NCI-H2196 treated with DMSO at 0.1 percent for 48 hours (cell line): ENCODE measurements around the gene ARHGAP5.
"Not testable (repeated sequence)": the region's sequence is repeated elsewhere in the genome, so short reads cannot be mapped to it uniquely, and the experiment has no call there.

ENCODE experiments used
- DNase-seq: peaks from one replicate; lab custom pipeline; 2025; ENCODE audit not compliant: unreplicated experiment; lab: John Stamatoyannopoulos, UW

The ARHGAP5 gene

DNA sequence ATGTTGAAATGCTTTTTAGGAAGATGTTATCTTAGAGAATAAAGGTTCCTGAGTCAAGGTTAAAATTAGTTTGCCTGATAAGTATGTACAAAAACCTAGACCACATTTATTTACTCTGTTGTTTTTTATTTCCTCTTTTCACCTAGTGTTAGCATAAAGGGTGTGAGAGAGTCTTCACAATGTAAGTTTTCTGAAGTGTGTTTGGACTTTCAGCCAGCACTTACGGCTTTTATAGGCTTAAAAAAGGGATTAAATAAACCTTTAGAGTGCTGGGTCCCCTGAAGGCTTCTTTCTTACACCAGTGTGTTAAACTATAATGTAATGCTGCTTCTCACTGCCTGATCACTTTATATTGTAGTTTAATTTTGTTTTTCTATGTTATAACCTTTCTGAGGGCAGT is 27.2 kb downstream of the ARHGAP5 start:
- DNase-seq: no peak

DNA sequence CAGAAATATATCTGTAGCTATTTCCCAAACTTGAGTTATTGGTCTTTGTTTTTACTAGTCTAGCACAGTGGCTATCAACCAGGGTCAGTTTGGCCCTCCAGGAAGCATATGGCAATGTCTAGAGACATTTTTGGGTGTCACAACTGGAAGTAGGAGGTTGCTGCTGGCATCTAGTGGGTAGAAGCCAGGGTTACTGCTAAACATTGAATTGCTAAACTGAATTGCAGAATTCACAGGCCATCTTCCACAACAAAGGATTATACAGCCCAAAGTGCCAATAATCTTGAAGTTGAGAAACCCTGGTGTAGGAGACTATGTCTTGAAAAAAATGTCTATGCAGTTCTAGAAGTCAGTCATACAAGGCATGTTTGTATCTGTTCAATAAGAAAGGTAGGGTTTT is 27.7 kb downstream of the ARHGAP5 start:
- DNase-seq: no peak

DNA sequence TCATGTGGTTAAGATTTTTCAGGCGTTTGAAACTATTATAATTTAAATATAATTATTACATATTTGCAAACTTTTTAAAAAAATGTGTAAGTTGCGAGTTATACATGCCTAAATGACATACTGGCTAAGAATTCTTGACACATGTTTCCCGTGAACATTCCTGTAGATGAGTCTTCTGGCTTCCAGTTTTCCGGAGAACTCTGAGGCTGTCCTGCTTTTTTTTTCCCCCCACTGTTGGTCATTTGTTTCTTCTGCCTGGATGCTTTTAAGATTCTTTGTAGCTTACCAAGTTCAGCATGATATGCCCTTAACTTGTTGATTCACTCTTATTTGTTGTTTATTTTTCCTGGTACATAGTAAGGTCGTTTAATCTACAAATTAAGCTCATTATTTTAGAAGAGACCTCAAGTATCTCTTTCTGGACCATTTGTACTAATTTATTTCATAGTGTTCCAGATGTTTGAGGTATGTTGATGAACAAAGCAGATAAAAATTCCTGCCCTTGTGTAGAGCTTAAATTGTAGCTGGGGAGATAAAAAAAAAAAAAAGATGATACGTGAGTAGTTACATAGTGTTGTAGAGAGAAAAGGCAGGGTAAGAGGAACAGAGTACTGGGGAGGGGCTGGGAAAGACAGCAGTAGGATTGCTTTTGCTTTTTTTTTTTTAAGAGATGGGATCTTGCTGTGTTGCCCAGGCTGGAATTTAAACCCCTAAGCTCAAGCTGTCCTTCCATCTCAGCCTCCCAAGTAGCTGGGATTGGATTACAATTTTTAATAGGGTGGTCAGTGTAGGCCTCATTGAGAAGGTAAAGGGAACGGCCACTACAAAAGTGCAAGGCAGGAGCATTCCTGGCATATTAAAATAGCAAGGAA is 32.8 kb downstream of the ARHGAP5 start:
- no peak for DNase-seq

DNA sequence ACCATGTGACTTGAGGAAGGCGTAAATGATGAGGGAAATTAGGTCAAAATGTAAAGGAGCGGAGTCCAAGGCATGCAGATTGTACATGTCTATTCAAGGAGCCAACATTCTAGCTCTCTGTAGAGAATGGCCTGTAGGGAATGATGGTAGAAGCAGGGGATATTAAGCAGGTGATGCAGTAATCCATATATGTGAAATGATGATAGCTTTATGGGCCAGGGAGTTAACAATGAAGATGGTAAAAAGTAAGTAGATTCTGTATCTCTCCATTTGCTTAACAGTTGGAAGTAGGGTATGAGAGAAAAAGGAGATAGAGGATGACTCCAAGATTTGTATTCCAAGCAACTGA is 33.4 kb downstream of the ARHGAP5 start:
- DNase-seq: no peak

GRCh38 chr14:32121536-32121935 is 44.4 kb downstream of the ARHGAP5 start:
- no peak for DNase-seq

- DNase-seq: no peak
These were observed 44.8 kb downstream of the ARHGAP5 start for GRCh38 chr14:32121948-32122347.

GRCh38 chr14:32126899-32127730 is 50.0 kb downstream of the ARHGAP5 start:
- not testable (repeated sequence) for DNase-seq

DNA sequence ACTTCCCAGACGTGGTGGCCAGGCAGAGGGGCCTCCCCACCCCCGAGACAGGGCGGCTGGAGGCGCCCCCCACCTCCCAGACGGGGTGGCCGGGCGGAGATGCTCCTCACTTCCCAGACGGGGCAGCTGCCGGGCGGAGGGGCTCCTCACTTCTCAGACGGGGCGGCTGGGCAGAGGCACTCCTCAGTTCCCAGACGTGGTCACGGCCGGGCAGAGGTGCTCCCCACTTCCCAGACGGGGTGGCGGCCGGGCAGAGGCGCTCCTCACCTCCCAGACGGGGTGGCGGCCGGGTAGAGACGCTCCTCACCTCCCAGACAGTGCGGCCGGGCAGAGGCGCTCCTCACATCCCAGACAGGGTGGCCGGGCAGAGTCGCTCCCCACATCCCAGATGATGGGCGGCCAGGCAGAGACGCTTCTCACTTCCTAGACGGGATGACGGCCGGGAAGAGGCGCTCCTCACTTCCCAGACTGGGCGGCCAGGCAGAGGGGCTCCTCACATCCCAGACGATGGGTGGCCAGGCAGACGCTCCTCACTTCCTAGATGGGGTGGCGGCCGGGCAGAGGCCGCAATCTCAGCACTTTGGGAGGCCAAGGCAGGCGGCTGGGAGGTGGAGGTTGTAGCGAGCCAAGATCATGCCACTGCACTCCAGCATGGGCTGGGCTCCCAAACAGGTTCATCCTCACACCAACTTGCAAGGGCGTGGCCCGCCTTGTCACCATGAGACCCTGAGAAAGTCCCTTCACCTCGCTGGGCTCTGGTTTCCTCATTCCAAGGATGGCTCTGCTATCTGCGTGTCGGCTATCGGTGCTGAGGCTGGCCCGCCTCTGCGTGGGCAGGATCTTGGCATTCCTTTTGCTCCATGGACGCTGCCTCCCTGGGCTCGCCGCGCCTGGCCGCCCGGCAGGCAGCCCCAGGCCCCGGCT is 50.9 kb downstream of the ARHGAP5 start:
- not testable (repeated sequence) for DNase-seq

DNA sequence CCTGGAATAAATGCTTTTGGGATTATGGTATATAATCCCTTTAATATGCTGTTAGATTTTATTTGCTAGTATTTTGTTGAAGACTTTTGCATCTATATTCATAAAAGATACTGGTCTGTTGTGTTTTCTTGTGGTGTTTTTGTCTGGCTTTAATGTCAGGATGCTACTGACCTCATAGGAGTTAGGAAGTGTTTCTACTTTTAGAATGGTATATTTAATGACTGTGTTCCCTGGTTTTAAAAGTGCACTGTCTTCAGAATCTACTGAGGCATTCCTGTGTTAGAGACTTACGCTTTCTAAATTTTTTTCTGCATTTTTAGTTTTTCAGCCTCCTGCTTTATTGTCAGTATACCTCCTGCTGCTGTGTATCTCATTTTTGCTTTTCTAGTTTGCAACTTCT is 51.6 kb downstream of the ARHGAP5 start:
- DNase-seq: no peak

- no peak for DNase-seq
These were observed 52.0 kb downstream of the ARHGAP5 start for GRCh38 chr14:32129124-32129523.

DNA sequence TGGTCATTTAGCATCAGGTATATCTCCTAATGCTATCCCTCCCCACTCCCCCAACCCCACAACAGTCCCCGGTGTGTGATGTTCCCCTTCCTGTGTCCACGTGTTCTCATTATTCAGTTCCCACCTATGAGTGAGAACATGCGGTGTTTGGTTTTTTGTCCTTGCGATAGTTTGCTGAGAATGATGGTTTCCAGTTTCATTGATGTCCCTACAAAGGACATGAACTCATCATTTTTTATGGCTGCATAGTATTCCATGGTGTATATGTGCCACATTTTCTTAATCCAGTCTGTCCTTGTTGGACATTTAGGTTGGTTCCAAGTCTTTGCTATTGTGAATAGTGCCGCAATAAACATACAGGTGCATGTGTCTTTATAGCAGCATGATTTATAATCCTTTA is 54.6 kb downstream of the ARHGAP5 start:
- DNase-seq: not testable (repeated sequence)

DNA sequence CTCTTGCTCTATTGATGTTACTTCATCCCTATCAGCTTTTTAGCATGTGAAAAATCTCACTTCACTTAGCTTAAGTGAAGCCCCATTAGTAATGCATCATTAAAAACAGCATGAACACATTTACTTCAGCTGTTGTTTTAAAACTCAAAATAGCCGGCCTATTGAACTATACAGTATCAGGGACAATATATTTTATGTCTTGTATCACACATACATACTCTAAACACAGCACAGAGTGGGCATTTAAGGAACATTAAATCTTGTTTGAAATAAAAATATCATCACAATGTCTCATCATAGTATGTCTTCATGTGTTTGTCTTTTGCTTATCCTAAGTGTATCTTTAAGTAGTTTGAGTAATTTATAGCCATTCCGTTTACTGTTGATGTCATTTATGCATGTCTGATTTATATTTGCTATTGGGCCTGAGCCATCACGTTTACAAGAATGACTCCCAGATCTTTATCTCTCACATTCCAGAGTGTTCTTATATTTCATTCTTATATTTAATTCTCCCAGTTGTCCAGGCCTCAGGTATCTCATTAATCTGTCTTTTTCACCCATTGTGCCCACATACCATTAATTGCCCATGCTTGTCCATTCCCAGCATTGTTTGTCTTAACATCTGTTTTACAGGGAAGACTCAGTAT is 57.5 kb downstream of the ARHGAP5 start:
- DNase-seq: no peak

DNA sequence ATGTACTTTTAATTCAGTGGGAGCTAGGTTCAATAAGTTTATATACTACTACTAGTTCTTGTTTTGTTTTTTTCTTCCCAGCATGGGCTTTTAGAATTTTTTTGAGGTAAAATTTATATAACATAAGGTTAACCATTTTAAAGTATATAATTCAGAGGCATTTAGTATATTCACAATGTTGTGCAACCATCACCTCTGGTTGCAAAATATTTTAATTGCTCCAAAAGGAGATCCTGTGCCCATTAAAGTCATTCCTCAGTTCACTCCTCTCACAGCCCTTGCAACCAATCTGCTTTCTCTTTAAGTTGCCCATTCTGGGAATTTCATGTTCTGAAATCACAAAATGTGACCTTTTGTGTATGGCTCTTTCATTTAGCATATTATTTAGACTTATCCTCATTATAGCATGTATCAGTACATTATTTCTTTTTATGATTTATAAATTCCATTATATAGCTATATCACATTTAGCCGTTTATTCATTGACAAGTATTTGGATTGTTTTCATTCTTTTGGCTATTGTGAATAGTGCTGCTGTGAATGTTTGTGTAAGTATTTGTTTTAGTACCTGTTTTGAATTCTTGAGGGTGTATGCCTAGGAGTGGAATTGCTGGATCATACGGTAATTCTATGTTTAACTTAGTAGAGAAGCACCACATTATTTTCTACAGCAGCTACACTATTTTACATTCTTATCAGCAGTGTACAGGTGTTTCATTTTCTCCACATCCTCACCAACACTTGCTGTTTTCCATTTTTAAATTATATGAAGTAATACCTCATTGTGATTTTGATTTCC is 59.1 kb downstream of the ARHGAP5 start:
- no peak for DNase-seq

DNA sequence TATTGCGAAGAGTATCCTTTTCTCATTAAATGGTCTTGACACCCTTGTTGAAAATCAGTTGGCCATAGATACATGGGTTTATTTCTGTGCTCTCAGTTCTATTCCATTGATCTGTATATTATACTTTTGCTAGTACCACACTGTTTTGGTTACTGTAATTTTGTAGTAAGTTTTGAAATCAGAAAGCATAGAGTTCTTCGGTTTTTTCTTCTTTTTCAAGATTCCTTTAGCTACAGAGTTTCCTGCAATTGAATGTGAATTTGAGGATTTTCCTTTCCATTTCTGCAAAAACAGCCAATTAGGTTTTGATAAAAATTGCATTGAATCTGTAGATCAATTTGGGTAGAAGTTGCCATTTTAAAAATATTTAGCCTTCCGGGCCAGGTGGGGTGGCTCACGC is 60.2 kb downstream of the ARHGAP5 start:
- no peak for DNase-seq

GRCh38 chr14:32137892-32138291 is 60.8 kb downstream of the ARHGAP5 start:
- no peak for DNase-seq

DNA sequence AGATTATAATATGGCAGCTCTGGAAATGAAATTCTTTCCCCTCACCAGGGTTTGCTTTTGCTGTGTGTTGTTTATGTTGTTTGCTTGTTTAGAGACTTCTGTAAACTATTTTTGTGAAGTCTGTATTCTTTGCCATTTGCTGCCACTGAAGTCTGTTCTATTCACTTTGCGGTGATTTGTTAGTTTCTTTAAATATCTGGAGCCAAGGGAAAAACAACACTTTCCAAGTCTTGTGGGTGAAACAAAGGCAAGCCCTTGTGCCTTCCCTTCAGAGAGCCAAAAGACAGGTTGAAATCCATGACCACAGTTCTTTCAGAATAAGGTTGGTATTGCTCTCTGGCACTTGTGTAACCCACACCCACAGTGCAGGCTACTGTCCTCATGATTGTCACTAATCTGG is 65.2 kb downstream of the ARHGAP5 start:
- DNase-seq: no peak

DNA sequence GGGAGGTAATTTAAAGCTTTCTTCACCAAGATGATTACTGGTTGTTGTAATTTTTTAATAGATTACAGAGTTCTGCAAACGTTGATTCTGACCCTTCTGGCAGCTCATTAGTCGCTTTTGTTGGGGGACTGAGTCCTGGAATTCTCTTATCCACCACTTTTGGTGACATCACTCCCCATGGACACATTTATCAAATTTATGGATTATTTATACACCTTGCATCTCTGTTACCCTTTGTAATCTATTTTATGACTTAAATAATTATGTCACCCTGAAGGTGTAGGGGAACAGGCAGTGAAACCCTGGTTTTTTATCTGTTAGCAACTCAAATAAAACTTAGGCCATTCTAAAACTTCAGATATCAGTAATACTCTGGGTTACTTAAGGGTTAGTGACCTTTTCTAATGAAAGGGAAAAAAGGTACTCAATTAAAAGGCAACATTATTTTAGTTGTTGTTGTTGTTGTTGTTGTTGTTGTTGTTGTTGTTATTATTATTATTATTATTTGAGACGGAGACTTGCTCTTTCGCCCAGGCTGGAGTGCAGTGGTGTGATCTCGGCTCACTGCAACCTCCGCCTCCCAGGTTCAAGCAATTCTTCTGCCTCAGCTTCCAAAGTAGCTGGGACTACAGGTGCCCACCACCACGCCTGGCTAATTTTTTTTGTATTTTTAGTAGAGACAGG is 65.8 kb downstream of the ARHGAP5 start:
- DNase-seq: no peak

DNA sequence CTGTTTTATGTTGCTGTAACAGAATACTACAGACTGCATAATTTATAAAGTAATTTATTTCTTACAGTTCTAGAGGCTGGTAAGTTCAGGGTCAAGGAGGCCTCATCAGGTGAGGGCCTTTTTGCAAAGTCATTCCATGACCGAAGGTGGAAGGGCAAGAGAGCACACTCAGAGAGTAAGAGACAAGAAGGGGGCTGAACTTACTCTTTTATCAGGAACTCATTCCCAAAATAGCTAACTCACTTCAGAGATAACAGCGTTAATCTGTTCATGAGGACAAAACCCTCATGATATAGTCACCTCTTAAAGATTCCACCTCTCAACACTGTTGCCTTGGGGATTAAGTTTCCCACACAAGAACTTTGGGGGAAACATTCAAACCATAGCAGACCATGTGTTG is 73.3 kb downstream of the ARHGAP5 start:
- DNase-seq: no peak

GRCh38 chr14:32166029-32166428 is 88.9 kb downstream of the ARHGAP5 start:
- no peak for DNase-seq
